Activated T-cell treated with anti-CD3 and anti-CD28 coated beads for 48 hours (primary cell): ENCODE results near the gene BMP7.
"Not testable (repeated sequence)": the region's sequence is repeated elsewhere in the genome, so short reads cannot be mapped to it uniquely, and the experiment has no call there.

Source experiments
- DNase-seq: peaks from one replicate; pipeline ENCODE4 v3.0.0-alpha.2; 2020; ENCODE audit warnings: low read depth

BMP7 gene

GRCh38 chr20:57210911-57211280 lies 55.5 kb downstream of the BMP7 start:
- DNase-seq: no peak

- no peak for DNase-seq
These were observed 56.2 kb downstream of the BMP7 start for GRCh38 chr20:57210054-57210910.

DNA sequence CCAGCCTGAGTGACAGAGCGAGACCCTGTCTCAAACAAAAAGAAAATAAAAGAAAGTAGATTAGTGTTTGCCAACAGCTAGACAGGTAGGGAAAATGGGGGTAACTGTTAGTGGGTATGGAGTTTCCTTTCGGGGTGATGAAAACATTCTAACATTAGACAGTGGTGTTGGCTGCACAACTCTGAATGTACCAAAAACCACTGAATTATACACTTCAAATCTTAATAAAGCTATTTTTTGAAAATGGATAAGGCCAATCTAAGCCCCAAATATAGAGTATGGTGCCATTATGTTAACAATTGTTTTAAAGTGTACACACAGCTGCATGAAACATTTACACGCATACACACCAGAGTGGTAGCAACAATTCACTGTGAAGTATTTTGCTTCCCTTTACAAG lies 57.0 kb downstream of the BMP7 start:
- no peak for DNase-seq

- DNase-seq: no peak
These were observed 58.2 kb downstream of the BMP7 start for GRCh38 chr20:57208198-57208597.

DNA sequence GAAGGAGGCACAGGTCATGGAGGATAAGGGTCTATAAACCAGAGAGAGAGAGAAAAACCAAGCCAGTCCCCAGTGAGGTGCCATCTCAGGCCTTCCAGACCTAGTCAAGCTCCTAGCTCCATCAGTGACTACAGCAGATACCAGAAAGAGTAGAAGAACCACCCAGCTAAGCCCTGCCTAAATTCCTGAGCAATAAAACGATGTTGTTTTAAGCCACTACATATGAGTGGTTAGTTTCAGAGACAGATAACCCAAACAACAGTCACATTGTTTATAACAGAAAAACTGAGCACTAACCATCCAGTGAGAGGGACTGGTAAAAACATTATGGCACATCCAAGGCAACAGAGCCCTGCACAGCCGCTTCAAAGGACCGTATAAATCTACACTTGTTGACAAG lies 59.2 kb downstream of the BMP7 start:
- no peak for DNase-seq

DNA sequence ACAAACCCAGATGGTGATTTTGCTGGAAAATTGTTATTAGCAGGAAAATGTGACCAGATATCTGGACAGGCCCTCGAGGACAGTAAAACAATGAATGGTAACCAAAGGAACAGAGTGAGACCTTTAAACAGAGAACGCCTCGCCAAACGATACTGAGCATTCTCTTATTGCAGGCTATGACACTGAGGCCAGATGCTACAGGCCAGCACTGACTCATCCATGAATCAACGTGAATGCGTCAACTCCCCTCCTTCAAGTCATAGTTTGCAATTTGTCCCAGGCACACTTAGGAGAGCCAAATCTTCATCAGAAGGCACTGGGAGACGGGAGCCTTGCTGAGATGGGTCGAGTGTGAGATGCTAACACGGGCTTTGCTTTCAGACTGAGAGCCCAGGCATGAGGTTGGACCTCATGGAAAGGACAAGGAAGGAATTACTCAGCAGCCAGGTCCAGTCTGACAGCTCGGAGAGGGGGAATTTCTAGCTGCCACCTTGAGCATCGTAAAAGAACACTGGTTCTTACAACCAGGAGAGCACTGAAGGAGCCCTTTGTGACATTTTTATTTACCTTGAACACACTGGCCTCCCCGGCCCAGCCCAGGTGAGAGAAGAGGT lies 60.7 kb downstream of the BMP7 start:
- DNase-seq: no peak

DNA sequence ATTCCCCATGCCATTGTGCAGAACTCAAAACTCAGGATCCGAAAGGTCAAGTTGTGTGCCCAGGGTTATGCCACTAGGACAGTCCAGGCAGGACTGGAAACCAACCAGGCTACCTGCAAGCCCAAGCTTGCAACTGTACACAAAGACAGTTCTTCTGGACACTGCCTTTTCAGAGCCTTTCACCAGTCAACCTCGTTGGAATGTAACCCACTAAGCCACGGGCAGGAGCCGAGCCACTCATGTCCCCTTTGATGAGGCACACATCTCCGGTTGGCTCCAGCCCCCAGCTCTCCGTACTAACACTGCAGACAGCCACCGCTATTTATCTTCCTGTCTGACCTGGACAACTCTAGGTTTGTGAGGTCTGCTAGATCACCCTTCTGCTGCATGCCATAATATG lies 62.5 kb downstream of the BMP7 start:
- no peak for DNase-seq

DNA sequence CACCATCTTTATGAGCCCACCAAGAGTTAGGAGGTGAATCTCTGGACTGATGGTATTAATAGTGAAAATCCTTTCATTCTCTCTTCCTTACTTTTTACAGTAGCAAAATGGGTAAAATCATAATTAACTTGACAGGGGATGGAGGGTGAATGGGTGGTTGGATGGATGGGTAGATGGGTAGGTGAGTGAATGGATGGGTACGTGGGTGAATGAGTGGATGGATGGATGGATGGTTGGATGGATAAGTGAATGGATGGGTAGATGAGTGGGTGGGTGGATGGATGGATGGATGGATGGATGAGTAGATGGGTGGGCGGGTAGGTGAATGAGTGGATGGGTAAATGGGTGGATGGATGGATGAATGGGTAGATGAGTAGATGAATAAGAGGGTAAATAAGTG lies 63.2 kb downstream of the BMP7 start:
- DNase-seq: no peak

- no peak for DNase-seq
These were observed 64.1 kb downstream of the BMP7 start for GRCh38 chr20:57202309-57202708.

DNA sequence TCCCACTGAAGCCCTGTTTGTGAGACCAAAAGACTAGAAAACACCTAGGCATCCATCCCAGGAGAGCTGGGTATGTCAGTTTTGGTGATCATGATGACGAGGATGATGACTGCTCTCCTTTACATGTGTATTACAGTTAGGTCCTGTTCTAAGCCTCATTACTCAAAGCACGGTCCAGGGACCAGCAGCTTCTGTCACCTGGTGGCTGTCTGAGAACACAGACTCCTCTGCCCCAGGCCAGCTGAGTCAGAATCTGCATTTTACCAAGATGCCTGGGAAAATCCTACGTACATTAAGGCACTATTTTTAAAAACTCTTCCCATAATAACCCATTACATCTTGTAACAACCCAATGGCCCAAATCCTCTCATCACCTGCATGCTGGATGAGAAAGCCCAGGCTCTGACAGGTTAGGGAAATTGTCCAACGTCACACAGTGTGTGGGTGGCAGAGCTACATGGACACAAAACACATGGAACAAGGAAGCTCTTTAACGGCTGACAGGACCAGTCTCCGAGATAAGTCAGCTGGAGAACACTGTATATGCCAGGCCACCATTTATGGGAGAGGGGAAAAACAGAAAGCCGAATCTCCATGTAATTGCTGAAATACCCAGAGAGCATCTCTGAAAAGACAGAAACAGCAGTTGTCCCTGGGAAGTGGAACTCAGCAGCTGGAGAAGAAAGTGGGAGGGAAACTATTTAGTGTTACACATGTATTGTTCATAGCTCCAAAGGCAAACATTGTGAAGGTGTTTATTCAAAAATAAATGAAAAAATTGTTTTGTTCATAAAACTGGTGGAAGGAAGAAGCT lies 65.4 kb downstream of the BMP7 start:
- DNase-seq: no peak

DNA sequence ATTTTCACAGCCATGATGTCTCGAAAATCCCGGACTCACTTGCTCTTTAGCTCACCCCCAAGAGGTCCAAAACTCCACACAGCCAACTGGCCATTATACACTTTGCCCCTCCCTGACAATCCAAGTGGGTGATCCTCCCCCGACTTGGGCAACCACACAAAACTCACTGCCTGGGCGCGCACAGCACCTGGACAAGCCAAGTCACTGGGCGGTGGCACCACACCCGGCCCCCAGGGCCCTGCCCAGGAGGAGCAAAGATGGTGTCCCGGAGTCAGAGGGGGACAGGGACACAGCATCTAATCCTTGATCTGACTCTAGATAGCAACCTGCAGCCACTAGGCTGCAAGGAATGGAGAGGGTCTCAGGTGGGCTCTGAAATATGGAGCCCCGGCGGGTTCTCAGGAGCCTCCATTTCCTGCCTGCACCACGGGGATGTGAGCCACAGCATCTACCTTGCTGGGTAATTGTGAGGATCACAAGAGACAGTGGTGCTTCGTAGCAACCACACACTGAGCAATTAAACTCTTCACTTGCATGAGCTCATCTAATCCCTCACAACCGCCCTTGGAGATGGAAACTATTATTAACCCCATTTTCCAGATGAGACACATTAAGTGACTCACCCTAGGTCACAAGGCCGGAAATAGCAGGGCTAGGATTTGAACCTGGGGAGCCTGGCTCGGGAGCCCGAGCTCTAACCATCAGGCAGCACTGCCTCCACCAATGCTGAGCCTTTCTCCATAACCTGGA lies 66.6 kb downstream of the BMP7 start:
- DNase-seq: no peak

DNA sequence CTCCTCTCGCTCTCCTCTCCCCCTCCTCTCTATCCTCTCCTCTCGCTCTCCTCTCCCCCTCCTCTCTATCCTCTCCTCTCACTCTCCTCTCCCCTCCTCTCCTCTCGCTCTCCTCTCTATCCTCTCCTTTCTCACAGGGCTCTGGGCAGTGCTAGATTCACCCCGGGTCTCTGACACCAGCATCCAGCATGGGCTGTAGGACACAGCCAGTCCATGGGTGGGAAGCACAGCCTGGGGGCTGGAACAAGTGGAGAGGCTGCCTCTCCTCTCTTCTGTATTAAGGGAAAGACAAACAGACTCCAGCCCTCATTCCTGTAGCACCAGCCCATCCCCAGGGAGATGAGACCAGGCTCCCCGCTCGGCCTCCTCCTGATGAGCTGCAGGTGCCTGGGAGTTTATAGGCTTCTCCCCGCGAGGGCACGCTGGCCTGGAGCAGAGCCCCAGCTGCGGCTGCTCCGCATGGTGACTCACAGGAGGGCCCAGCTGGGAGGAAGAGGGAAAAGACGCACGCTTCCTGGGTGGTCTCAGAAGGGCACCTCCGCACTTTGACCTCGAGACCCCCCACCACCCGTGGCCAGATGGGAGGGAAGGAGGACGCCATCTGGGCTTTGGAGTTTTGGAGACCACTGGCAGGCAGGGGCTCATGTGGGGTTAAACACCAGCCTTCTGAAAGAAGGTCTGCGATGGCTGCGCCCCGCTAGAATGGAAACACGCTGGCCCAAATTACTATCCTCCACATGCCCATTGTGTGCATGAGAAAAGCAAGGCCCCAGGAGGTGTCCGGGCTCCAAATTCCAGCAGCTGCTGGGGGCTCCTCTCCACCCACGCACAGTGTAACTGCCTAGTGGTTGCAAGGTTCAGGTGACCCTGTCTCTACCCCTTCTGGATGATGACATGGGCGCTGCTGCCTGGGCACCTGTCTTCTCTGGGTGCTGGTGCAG lies 68.0 kb downstream of the BMP7 start:
- no peak for DNase-seq

DNA sequence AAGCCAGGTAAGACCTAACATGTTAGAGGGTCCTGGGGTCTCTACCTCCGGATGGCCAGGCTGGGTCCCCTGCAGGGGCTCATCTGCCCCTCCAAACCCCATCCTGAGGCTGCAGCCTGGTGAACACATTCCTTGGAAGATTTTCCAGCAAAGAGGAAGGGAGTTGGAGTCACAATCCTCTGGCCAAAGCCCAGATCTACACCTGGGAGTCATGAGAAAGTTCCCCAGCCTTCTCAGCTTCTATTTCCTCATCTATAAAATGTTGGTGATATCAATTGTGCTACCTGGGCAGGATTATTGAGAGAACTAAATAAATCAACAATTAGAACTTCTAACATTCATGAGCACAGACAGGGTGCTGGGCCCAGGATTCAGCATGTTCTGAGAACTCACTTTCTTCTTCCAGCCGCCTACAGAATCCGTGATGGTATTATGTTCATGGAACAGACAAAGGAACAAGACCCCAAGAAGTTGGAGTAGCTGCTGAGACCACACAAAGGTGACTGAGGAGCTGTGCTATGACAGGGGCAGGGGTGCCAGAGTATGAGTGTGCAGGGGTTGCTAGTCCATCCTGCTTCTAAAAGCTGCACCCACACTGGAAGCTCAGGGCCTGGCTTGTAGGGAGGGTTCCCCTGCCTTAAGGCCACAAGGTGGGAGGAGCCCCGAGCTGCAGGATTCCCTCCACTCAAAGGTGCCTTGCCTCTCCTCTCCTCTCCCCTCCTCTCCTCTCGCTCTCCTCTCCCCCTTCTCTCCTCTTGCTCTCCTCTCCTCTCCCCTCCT lies 68.9 kb downstream of the BMP7 start:
- no peak for DNase-seq

GRCh38 chr20:57195469-57196100 lies 70.9 kb downstream of the BMP7 start:
- no peak for DNase-seq

DNA sequence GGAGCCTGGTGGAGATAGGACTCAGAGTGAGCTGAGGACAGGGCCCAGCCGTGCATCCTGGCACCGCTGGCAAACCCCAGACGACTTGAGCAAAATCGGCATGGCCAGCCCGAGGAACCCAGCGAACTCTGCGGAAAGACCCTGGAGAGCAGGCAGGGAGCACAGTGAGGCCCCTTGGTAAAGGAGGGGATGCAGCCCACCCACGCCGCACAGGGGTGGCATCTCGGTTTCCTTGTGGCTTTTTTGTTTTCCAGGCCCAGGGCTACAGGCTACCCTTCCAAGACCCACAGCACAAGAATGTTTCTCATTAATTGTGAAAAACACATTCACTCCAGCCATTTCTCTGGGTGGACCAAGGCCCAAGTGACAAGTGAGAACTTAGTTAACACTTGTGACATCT lies 71.4 kb downstream of the BMP7 start:
- no peak for DNase-seq

DNA sequence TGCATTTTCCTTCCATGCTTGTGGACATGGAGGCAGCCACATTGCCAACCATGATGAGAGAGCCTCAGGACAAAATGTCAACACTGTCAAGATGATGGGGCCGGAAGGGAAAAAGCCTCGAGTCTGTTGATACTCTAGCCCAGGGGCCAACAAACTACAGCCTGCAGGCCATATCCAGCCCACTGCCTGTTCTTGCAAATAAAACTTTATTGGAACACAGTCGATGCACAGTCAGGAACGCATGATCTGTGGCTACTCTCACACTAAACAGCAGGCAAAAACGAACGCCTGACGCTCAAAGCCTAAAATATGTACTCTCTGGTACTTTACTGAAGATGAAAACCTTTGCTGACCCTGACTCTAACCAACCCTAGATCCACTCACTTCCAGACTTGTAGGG lies 72.3 kb downstream of the BMP7 start:
- no peak for DNase-seq

GRCh38 chr20:57193094-57193493 lies 73.3 kb downstream of the BMP7 start:
- no peak for DNase-seq

DNA sequence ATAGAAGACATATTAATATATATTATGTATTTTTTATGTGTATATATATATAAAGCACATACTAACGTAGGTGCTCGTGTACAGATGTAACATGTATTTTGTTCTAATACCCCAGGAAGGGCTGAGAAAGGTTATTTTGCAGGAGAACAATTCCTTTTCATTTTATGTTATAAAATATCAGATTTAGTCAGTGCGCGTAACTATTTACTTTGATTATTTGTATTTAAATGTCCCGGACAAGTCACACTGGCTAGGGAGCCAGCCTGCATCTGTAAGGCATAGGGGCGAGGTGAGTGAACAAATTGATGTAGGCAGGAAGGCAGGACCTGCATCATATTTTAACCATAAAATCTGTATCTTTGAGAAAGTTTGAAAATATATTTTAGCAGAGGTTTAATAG lies 74.1 kb downstream of the BMP7 start:
- no peak for DNase-seq

GRCh38 chr20:57191265-57191638 lies 75.2 kb downstream of the BMP7 start:
- not testable (repeated sequence) for DNase-seq
